WI38 (cell line): ENCODE results near the gene FAM124A.
A peak's percentile ranks its signal among the peaks of the same experiment; 100 is the strongest.

Experiments used
- H3K4me3 ChIP-seq: 2 replicates; pipeline ENCODE4 v1.5.1; 2011; ENCODE audit warnings: low read depth, mild to moderate bottlenecking, control low read depth, low read length
- TF ChIP-seq, protein P1 (sequence below): IDR thresholded peaks from 2 replicates; pipeline ENCODE4 v1.5.1; 2012; ENCODE audit warnings: low read depth, mild to moderate bottlenecking, control low read depth, low read length

The FAM124A gene, protein sequence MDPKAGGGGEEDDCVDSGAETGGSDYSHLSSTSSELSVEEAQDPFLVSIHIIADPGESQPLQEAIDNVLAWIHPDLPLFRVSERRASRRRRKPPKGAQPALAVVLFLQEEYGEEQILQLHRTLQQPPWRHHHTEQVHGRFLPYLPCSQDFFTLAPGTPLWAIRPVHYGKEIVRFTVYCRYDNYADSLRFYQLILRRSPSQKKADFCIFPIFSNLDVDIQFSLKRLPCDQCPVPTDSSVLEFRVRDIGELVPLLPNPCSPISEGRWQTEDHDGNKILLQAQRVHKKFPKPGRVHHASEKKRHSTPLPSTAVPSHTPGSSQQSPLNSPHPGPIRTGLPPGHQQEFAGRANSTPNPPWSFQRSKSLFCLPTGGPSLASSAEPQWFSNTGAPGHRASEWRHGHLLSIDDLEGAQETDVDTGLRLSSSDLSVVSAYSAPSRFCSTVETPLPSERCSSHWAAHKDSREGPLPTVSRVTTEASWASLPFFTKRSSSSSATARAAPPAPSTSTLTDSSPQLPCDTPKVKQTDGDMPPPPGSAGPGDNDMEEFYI

DNA sequence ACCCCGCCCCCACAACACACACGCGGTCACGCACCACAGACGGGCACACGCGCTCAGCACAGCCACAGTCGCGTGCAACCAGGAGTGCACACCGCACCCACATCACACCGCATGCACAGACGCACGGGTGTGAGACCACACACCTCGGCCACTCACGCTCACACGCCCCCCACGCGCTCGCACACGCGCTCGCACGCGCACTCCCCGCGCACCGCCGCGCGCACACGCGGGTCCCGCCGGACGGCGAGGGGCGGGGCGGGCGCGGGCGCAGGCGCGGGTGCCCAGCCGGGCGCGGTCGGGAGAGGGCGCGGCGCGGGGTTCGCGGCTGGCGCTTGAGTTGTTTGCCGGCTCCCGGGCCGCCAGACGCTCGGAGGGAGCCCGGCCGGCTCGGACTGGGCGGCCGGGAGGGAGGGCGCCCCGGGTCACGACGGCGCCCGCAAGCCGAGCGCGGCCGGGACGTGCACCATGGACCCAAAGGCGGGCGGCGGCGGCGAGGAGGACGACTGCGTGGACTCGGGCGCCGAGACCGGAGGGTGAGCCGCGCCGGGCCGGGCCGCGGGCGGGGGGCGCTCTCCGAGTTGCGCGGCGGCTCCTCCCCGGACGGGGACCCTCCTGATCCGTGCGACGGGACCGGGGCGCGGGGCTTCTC lies at the start of gene FAM124A:
Gene FAM124A (plus strand): TSS at position 362 of the 649 bp plus-strand sequence. CDS start 104 bp downstream, at position 466.
- peak within 1 kb of the TSS; percentile 54 for H3K4me3 ChIP-seq
- TF ChIP-seq, protein P1, sequence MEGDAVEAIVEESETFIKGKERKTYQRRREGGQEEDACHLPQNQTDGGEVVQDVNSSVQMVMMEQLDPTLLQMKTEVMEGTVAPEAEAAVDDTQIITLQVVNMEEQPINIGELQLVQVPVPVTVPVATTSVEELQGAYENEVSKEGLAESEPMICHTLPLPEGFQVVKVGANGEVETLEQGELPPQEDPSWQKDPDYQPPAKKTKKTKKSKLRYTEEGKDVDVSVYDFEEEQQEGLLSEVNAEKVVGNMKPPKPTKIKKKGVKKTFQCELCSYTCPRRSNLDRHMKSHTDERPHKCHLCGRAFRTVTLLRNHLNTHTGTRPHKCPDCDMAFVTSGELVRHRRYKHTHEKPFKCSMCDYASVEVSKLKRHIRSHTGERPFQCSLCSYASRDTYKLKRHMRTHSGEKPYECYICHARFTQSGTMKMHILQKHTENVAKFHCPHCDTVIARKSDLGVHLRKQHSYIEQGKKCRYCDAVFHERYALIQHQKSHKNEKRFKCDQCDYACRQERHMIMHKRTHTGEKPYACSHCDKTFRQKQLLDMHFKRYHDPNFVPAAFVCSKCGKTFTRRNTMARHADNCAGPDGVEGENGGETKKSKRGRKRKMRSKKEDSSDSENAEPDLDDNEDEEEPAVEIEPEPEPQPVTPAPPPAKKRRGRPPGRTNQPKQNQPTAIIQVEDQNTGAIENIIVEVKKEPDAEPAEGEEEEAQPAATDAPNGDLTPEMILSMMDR: no peak

DNA sequence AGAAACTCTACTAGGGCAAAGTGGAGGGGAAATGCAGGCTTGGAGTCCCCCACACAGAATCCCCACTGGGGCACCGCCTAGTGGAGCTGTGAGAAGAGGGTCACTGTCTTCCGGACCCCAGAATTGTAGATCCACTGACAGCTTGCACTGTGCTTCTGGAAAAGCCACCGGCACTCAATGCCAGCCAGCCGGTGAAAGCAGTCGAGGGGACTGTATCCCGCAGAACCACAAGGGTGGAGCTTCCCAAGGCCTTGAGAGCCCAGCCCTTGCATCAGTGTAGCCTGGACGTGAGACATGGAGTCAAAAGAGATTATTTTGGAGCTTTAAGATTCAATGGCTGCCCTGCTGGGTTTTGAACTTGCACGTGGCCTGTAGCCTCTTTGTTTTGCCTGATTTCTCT lies 47.2 kb upstream of the FAM124A start:
- no peak overlapping the region for H3K4me3 ChIP-seq
- TF ChIP-seq, protein P1: no peak

DNA sequence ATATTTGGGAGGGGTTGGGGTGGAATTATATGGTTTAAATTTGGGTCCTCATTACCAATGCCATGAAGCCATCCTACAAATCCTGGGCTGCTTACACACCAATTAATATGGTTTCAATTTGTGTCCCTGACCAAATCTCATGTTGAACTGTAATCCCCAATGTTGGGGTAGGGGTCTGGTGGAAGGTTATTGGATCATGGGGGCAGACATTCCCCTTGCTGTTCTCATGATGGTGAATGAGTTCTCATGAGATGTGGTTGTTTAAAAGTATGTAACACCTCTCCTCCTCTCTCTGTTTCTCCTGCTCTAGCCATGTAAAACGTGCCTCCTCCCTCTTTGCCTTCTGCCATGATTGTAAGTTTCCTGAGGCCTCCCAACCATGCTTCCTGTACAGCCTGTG lies 46.6 kb upstream of the FAM124A start:
- no peak overlapping the region for H3K4me3 ChIP-seq
- TF ChIP-seq, protein P1: no peak

DNA sequence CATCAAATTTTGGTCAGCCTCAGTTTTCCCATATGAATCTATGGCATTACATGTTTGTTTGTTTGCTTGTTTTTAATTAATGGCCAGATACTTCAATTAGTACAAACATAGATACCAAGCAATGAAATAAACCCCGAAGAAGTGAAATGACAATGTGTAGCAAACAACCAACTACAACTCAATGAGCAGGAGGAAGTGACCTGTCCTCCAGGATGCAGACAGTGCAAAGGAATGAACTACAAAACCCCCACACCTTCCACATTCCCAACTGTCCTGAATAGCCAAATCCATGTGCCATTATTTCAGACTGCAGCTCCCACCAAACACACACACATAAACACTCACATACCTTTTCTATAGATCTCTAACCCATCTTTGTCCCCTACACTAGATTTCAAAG lies 45.0 kb upstream of the FAM124A start:
- H3K4me3 ChIP-seq: no peak overlapping the region
- TF ChIP-seq, protein P1: no peak

DNA sequence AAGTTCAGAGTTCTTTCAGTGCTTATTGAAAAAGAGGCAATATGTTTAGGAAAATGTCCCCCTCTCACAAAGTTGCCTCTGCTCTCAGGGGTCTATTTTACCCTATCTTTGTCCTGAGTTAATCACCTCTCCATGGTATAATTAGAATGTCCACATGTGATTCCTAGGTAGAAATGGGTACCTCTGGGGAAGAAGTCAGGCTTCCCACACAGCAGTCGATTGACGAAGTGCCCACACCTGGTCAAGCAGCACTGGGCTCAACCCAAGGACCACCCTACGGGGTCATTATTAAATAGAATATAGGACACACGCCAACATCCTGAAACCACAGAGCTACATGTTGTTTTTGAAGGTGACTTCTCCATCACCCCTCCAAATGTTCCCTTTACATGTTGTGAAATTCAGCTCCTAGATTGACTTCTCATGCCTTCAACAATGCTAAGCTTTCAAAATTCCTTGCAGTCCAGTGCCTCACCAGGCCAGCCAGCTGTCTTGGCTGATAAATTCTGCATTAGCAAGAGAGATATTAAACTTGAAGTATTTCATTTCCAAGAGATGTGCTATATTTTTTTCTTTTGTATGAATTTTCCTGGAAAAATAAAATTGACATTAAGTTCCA lies 43.6 kb upstream of the FAM124A start:
- no peak overlapping the region for H3K4me3 ChIP-seq
- TF ChIP-seq, protein P1: no peak

DNA sequence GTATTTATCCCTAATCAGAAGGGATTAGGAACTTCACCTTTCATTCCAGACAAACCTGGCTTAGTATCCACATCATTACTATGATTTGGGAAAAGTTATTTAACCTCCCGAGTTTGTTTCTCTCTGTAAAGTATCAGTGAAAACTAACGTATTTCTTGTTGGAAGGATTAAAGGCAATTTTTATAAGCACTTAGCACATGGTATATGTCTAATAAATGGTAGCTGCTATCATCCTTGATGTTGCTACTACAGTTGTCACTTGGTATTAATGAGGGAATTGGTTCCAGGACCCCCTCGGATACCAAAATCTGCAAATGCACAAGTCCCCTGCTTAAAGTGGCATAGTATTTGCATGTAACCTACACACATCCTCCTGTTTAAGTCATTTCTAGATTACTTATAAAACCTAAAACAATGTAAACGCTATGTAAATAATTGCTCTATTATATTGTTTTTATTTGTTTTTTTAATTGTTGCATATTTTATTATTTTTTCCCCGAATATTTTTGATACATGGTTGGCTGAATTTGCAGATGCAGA lies 42.7 kb upstream of the FAM124A start:
- TF ChIP-seq, protein P1: no peak
- no peak overlapping the region for H3K4me3 ChIP-seq
